HTERT RPE-1 (cell line): ENCODE measurements around the gene CAVIN1.
"Not testable (repeated sequence)": the region's sequence is repeated elsewhere in the genome, so short reads cannot be mapped to it uniquely, and the experiment has no call there.

Experiments used
- in situ Hi-C: fragments of 300-500 bp; cut with MboI; formaldehyde crosslinking; loops from 4 replicates; pipeline ENCODE4 v1.14.3; 2020; ENCODE audit warnings: low sequenced_read_pairs

The CAVIN1 gene

GRCh38 chr17:42436391-42436790, 13.3 kb upstream of the CAVIN1 start:
- in situ Hi-C loops = no loop called here

- in situ Hi-C loops = no loop called here
Observed at GRCh38 chr17:42431758-42432161, 8.7 kb upstream of the CAVIN1 start.

GRCh38 chr17:42429726-42430447, 6.8 kb upstream of the CAVIN1 start:
- in situ Hi-C loops = no loop called here

GRCh38 chr17:42428141-42428944, 5.3 kb upstream of the CAVIN1 start:
- in situ Hi-C loops = no loop called here

GRCh38 chr17:42424991-42425610, 2.0 kb upstream of the CAVIN1 start:
- in situ Hi-C loops = no loop called here

- in situ Hi-C loops = no loop called here
Observed at GRCh38 chr17:42423766-42424165, 710 bp upstream of the CAVIN1 start.

- in situ Hi-C loops = no loop called here
Observed at GRCh38 chr17:42422412-42422957, 571 bp downstream of the CAVIN1 start.

GRCh38 chr17:42421507-42422338, 1.3 kb downstream of the CAVIN1 start:
- in situ Hi-C loops = no loop called here

- in situ Hi-C loops = no loop called here
Observed at GRCh38 chr17:42421136-42421506, 1.9 kb downstream of the CAVIN1 start.

- in situ Hi-C loops = not testable (repeated sequence)
Observed at GRCh38 chr17:42417981-42418380, 5.1 kb downstream of the CAVIN1 start.

GRCh38 chr17:42414704-42415409, 8.2 kb downstream of the CAVIN1 start:
- in situ Hi-C loops = no loop called here

GRCh38 chr17:42413464-42414040, 9.5 kb downstream of the CAVIN1 start:
- in situ Hi-C loops = no loop called here

GRCh38 chr17:42411905-42412679, 11.0 kb downstream of the CAVIN1 start:
- in situ Hi-C loops = no loop called here

GRCh38 chr17:42411361-42411760, 11.7 kb downstream of the CAVIN1 start:
- in situ Hi-C loops = no loop called here

- in situ Hi-C loops = no loop called here
Observed at GRCh38 chr17:42410319-42410685, 12.8 kb downstream of the CAVIN1 start.

- in situ Hi-C loops = no loop called here
Observed at GRCh38 chr17:42409523-42410318, 13.3 kb downstream of the CAVIN1 start.

GRCh38 chr17:42408061-42408460, 15.0 kb downstream of the CAVIN1 start:
- in situ Hi-C loops = no loop called here

GRCh38 chr17:42407289-42407836, 15.7 kb downstream of the CAVIN1 start:
- in situ Hi-C loops = no loop called here
